Left kidney (tissue), 1 donor: ENCODE results near the gene SCP2. TPM values are rescaled to one million over a fixed set of nuclear protein-coding genes. Genes with fewer than 3 reads are reported as not detected.

ENCODE experiments used
- polyA plus RNA-seq: library from polyadenylated mRNA; unstranded; fragments of 120-200 nt; gene quantifications from one replicate; pipeline ENCODE4 v1.2.1, GENCODE V29; 2013; ENCODE audit not compliant: insufficient read length

Gene SCP2
- polyA plus RNA-seq, 1 donor, result 205 TPM

Other genes starting within 250 kb of the SCP2 start
- 18.0 TPM for gene COA7, start 228.9 kb upstream of the SCP2 start, polyA plus RNA-seq
- 30.9 TPM for gene ZYG11B, start 200.8 kb upstream of the SCP2 start, polyA plus RNA-seq
- 0.32 TPM for gene ZYG11A, start 84.5 kb upstream of the SCP2 start, polyA plus RNA-seq
- 236 TPM for gene ECHDC2, start 5.5 kb upstream of the SCP2 start, polyA plus RNA-seq
- 2.0 TPM for gene PODN, start 134.9 kb downstream of the SCP2 start, polyA plus RNA-seq
- 0.05 TPM for gene SLC1A7, start 215.4 kb downstream of the SCP2 start, polyA plus RNA-seq